Neural cell (in vitro differentiated cells): ENCODE data around the gene TNS1.

Experiments used
- CTCF ChIP-seq: fragments of 450-650 bp; IDR thresholded peaks from 2 replicates; pipeline ENCODE4 v1.5.1; 2014; ENCODE audit warnings: antibody characterized with exemption, mild to moderate bottlenecking, moderate library complexity; ENCODE audit not compliant: poor library complexity, severe bottlenecking
- TAF1 ChIP-seq: IDR thresholded peaks from 2 replicates; pipeline ENCODE4 v1.6.1; 2012; ENCODE audit warnings: low read depth

GRCh38 chr2:217943446-217944321 lies 59.1 kb downstream of the TNS1 start:
- TF ChIP-seq TAF1 = no peak
- no peak for TF ChIP-seq CTCF
